ENCODE data around the gene ASPSCR1.

- TF ChIP-seq POLR2A (IDR thresholded peaks at IDR 0.05; ENCODE audit: low read depth, low read length) (no peak), POLR2AphosphoS5 (IDR thresholded peaks at IDR 0.05; ENCODE audit: low read depth, low read length) (no peak), PAX5 (IDR thresholded peaks at IDR 0.05; ENCODE audit: insufficient read depth, low read length, severe bottlenecking) (no peak), TAF1 (IDR thresholded peaks at IDR 0.05; ENCODE audit: low read depth, low read length) (no peak)
Measured at GRCh38 chr17:82035956-82036633, 58.7 kb downstream of the ASPSCR1 start.

All from GM12891 (cell line).